ENCODE measurements around the gene DNAAF3.
"Not testable (repeated sequence)": the region's sequence is repeated elsewhere in the genome, so short reads cannot be mapped to it uniquely, and the experiment has no call there.

DNAAF3 gene

GRCh38 chr19:55166530-55167268 lies at the start of gene DNAAF3:
DNAAF3 (minus strand) TSS chr19:55166613; CDS start chr19:55166413, 200 bp downstream.
- intact Hi-C loops (cut with DNase I) = no loop called here
- DNase-seq = peak; percentile 87 to 98 (median 96)

- intact Hi-C loops (cut with DNase I) = no loop called here
These were observed 47.1 kb upstream of the DNAAF3 start for GRCh38 chr19:55213547-55213946.

GRCh38 chr19:55212447-55212846 lies 46.0 kb upstream of the DNAAF3 start:
- DNase-seq = peak in 2 of 42 donors; percentile 17 to 21
- intact Hi-C loops (cut with DNase I) = no loop called here

More at GRCh38 chr19:55213547-55213946, 47.1 kb upstream of the DNAAF3 start:
- DNase-seq = no peak

- intact Hi-C loops (cut with DNase I) = no loop called here
- no peak for DNase-seq
These were observed 43.5 kb upstream of the DNAAF3 start for GRCh38 chr19:55209693-55210472.

GRCh38 chr19:55208880-55209692 lies 42.7 kb upstream of the DNAAF3 start, which contains the start of gene PTPRH:
PTPRH (minus strand) TSS chr19:55209501; CDS start chr19:55209433, 68 bp downstream.
- intact Hi-C loops (cut with DNase I) = no loop called here
- no peak for DNase-seq

- intact Hi-C loops (cut with DNase I) = no loop called here
- DNase-seq = peak in 34 of 42 donors; percentile 22 to 82 (median 56)
These were observed 40.5 kb upstream of the DNAAF3 start for GRCh38 chr19:55206664-55207500.

- intact Hi-C loops (cut with DNase I); DNase-seq: not testable (repeated sequence)
These were observed 35.8 kb upstream of the DNAAF3 start for GRCh38 chr19:55202199-55202598.

- DNase-seq = no peak
- intact Hi-C loops (cut with DNase I) = no loop called here
These were observed 33.3 kb upstream of the DNAAF3 start for GRCh38 chr19:55199620-55200204.

- no peak for DNase-seq
- intact Hi-C loops (cut with DNase I) = no loop called here
These were observed 32.2 kb upstream of the DNAAF3 start for GRCh38 chr19:55198651-55199050.

- intact Hi-C loops (cut with DNase I) = no loop called here
- DNase-seq = peak in 6 of 42 donors; percentile 17 to 53 (median 38)
These were observed 31.1 kb upstream of the DNAAF3 start for GRCh38 chr19:55197528-55197927.

GRCh38 chr19:55196803-55197202 lies 30.4 kb upstream of the DNAAF3 start:
- intact Hi-C loops (cut with DNase I) = no loop called here
- no peak for DNase-seq

GRCh38 chr19:55193481-55193880 lies 27.1 kb upstream of the DNAAF3 start:
- intact Hi-C loops (cut with DNase I) = no loop called here

GRCh38 chr19:55189403-55189835 lies 23.0 kb upstream of the DNAAF3 start:
- intact Hi-C loops (cut with DNase I) = no loop called here
- DNase-seq = peak in 41 of 42 donors; percentile 37 to 92 (median 69)

More at GRCh38 chr19:55193481-55193880, 27.1 kb upstream of the DNAAF3 start:
- peak in 23 of 42 donors; percentile 19 to 76 (median 42) for DNase-seq

GRCh38 chr19:55188625-55189024 lies 22.2 kb upstream of the DNAAF3 start:
- DNase-seq = no peak
- intact Hi-C loops (cut with DNase I) = no loop called here

GRCh38 chr19:55186080-55186479 lies 19.7 kb upstream of the DNAAF3 start:
- intact Hi-C loops (cut with DNase I) = no loop called here
- no peak for DNase-seq

GRCh38 chr19:55181740-55182139 lies 15.3 kb upstream of the DNAAF3 start:
- intact Hi-C loops (cut with DNase I) = no loop called here

GRCh38 chr19:55179606-55180484 lies 13.4 kb upstream of the DNAAF3 start, which contains the start of gene SYT5:
SYT5 (minus strand) TSS chr19:55180289; CDS start chr19:55179041, 1,248 bp downstream.
- DNase-seq = peak in 41 of 42 donors; percentile 38 to 80 (median 64)
- intact Hi-C loops (cut with DNase I) = no loop called here

More at GRCh38 chr19:55181740-55182139, 15.3 kb upstream of the DNAAF3 start:
- DNase-seq = no peak
